Non-pigmented ciliary epithelial cell (primary cell): ENCODE results near the gene SNX25.
"Not testable (repeated sequence)": the region's sequence is repeated elsewhere in the genome, so short reads cannot be mapped to it uniquely, and the experiment has no call there.

ENCODE experiments used
- DNase-seq: peaks from one replicate; pipeline ENCODE4 v3.0.0-alpha.2; 2010; ENCODE audit warnings: low read depth

Gene SNX25

DNA sequence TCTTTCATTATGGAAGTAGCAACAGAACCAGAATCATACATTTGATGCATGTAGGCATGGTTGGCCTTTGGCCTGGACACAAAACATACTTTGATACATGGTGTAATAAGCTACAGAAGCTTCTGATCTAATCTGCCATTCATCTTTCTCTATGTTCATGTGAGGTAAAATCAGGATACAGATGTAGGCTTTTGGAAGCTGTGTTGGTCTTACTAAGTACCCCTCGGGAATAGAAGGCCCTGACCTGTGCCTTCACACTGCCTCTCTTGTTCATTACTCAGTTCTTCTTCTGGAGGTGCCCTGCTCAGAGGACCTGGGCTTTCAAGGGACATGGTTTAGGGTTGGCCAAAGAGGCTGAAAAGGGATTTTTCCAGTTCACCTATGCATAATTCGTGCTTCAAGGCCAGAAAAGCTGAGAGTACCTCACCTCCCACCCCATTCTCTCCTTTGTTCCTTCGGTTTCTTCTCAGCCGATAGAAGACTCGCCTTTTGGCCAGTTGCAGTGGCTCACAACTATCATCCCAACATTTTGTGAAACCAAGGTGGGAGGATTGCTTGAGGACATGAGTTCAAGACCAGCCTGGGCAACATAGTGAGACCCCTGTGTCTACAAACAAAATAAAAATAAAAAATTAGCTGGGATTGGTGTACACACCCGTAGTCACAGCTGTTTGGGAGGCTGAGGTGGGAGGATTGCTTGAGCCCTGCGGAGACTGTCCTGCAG lies 25.9 kb downstream of the SNX25 start:
- no peak for DNase-seq

DNA sequence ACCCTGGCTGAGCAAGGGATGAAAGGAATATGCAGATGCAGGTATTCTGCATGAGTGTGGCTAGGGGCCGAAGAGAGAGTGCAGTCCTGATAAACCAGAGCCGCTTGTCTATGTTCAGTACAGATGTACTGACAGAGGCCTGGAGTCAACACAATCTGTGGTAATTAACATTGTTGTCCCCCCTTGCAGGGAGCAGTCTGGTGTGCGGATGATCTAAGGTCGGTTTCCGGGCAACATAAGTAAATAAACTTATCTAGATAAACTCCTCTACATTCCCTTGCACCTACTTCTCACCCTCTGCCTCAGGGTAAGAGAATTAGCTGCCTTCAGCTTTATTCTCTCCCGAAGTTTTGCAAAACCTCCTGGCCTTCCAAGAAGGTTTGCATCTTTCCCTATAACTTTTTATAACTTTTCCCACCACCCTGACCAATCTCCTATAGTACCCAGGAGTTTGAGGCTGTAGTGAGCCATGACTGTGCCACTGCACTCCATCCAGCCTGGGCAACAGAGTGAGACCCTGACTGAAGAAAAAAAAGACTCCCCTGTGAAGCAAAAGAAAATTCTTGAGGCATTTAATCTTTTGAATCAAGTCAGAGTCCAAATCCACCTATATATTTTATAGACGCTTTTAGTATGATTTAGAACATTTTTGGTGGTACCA lies 26.6 kb downstream of the SNX25 start:
- DNase-seq = no peak

DNA sequence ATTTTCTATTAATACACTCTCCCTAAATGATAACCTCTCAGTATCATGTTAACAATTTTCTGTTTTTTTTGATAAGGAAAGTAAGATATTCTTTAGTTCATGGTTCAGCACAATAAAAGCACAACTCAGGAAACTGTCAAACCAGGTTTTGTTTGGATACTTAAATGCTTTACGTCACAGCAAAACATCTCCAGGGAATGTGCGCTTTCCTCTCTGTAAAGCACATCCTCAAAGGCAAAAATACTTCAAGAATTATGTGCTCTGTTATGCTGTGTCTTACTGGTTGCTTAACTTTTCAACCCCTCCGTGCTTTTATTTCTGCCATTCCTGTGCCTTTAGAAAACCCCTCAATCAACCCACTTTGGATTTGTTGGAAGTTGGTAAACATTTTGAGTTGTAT lies 27.8 kb downstream of the SNX25 start:
- no peak for DNase-seq

DNA sequence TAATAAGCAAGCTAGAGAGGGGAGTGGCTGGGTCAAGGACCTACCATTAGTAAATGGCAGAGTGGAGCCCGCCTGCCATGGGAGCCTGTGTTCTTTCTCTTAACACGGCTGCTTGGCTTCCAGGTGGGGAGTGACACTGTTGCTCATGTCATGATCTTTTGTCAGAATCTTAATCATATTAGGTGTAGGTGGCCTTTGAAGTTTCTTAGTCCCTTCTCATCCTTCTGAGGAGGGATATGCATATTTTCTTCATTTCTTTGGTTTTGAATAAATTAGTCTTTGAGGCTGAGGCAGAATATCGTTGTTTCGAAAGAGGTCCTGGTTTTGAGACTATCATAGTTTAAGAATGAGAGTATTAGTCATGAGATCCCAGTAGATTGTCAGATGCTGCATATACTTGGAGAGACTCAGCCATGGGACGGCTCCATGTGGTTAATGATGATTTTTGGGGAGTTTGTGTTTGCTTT lies 28.9 kb downstream of the SNX25 start:
- no peak for DNase-seq

DNA sequence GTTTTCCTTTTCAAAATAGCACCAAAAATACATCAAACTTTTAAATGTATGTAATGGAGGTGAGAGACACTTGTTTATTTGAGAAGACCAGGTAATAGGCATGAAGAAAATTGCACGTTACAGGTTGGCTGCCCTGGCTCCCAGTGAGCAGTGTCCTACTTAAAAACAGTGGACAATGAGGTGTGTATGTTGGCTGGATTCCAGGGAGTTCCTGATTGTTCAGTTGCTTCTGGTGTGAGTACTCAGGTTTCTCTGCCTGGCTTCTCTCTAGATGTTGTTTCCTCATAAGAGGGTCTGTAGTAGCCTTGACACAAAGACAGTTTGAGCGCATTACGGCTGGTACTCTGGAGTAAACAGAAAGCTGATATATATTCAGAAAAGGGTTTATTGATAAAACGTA lies 29.4 kb downstream of the SNX25 start:
- no peak for DNase-seq

DNA sequence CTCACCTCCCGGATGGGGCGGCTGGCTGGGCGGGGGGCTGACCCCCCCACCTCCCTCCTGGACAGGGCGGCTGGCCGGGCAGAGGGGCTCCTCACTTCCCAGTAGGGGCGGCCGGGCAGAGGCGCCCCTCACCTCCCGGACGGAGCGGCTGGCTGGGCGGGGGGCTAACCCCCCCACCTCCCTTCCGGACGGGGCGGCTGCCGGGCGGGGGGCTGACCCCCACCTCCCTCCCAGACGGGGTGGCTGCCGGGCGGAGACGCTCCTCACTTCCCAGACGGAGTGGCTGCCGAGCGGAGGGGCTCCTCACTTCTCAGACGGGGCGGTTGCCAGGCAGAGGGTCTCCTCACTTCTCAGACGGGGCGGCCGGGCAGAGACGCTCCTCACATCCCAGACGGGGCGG lies 31.1 kb downstream of the SNX25 start:
- DNase-seq = not testable (repeated sequence)

DNA sequence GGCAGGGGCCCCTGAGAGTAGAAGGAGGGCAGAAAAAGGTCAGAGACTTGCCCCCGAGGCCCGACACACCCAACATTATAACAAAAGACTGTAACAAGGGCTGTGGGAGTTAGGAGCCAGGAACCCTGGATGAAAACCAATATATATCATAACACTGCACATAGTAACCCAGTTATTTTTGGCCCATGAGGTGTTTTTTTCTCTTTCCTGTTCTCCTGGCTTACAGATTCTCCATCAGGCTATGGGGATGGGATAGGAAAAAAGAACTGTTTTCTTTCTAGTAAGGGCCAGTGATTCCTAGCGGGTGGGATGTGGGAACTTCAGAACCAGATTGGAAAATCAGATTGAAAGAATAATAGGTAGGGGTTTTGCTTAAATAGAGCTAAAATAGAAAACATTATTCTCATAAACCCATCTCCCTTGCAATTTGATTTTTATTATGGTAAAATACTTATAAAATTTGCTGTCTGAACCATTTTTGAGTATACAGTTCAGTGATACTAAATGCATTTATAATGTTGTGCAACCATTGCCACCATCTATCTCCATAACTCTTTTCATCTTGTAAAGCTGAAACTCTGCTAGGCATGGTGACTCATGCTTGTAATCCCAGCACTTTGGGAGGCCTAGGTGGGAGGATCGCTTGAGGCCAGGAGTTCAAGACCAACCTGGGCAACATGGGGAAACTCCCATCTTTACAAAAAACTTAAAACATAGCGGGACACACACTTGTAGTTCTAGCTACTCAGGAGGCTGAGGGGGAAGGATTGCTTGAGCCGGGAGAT lies 33.5 kb downstream of the SNX25 start:
- no peak for DNase-seq

DNA sequence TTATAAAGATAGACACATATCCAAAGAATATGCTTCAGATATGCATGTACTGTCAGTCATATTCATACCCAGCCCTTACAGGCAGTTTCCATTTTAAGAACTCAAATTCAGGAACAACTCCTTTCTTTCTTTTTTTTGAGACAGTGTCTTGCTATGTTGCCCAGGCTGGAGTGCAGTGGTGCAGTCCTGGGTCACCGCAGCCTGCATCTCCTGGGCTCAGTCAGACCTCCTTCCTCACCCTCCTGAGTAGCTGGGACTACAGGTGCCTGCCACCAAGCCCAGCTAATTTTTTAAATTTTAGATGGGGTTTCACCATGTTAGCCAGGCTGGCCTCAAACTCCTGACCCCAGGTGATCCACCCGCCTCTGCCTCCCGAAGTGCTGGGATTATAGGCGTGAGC lies 34.5 kb downstream of the SNX25 start:
- DNase-seq = no peak

DNA sequence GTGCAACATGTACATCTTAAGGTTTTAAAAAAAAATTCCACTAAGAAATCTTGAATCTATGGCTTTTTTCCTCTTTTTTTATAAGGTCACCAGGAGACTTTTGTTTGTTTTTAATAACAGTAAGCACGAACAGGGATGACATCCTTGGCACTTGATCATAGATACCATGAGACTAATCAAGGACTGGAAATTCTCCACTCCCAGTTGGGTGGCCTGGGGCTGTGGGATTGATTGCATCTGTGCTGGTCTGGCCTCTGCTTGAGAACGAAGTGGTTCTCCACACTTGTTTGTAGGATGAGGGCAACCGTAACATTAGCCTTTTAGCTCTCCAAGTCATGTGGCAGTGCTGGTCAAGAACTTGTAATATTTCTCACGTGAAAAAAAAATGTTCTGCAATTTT lies 35.4 kb downstream of the SNX25 start:
- no peak for DNase-seq

DNA sequence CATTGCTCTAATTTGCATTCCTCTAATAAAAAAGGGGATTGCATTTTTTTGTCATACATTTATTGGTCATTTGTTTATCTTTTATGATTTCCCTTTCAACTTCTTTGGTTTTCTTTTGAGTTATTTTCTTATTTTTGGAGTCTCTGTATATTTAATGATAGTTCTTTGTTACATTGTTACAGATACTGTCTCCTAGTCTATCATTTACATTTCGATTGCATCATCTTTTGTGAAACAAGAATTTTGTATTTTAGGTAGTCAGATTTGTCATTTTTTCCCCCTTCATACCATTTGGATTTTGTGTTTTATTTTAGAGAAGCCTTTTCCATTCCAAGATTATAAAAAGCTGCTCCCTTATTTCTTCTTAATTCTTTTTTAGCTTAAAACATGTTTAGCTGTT lies 37.1 kb downstream of the SNX25 start:
- no peak for DNase-seq

DNA sequence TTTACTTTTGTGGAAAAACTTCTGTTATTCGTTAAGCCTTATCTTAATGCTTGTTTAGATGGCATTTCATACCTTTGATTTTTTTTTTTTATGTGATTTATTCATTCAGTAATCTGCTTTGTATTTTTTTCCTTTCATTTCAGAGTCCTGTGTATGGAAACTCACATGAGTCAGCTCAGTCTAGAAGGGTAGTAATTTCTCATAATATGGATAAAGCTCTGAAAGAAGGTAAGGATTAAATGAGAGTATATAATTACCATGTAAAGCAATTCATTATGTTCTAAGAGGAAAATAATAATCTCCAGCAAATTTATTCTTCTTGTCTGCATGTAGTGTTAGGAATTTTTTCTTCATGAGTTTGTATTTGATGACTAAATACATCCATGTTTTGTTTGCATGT lies 37.8 kb downstream of the SNX25 start:
- DNase-seq = no peak

DNA sequence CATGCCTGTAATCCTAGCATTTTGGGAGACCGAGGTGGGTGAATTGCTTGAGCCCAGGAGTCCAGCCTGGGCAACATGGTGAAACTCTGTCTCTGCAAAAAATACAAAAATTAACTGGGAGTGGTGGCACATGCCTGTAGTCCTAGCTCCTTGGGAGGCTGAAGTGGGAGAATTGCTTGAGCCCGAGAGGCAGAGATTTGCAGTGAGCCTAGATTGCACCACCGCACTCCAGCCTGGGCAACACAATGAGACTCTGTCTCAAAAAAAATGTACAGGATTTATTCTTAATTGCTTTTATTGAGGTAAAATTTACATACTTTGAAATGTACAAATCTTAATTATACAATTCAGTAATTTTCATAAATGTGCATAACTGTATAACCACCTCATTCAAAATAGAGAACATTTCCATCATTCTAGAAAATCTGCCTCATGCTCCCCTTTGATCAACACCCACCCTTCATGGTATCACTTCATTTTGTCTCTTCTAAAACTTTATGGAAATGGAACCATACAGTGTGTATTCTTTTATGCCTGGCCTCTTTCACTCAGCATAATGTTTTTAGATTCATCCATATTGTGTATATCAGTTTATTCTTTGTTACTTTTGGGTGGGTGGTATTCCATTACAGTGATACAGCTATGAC lies 39.1 kb downstream of the SNX25 start:
- no peak for DNase-seq

DNA sequence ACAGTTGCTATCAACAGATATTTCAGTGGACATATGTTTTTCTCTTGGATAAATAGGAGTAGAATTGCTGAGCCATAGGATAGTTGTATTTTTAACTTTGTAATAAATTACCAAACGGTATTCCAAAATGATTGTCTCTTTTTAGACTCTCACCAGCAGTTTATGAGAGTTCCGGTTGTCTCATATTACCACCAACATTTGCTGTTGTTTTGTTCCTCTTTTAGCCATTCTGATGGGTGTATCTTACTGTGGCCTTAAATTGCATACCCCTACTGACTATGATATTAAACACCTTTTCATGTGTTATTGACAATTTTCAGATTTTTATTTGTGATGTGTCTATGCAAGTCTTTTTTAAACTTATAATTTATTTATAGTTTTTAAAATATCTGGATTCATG lies 39.7 kb downstream of the SNX25 start:
- no peak for DNase-seq

DNA sequence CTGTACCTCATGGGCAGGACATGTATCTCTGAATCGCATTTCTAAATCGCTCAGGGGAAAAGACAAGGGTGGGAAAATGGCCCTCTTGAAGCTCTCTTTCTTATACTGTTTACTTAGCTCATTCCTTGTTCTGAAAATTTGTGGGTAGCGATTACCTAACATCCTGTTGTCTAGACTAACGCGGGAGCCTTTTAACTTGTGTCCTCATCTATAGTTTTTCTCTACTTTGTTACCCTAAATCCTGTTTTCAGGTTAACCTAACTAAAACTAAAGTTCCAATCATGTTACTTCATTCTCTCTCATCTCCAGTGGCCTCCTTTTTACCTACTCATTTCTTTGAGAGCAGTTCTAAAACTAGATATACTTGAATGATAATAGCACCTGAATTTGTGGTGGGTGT lies 45.0 kb downstream of the SNX25 start:
- DNase-seq = no peak

DNA sequence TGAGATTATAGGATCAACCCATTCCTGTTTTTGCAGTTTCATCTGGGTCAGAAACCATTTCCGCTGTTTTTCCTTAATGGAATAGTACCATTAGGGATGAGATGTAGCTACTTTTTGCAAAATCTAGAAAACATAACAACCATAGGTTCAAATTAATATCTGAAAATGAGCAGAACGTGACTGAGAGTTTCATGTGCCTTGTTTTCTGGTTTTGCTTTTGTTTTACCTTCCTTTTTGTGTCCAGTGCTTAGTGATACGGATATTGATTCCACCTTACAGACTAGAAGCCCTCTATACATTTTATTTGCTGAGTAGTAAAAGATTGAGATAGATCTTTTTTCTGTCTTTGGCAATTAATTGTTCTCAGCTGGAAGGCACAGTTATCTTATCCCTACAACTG lies 46.5 kb downstream of the SNX25 start:
- DNase-seq = no peak

DNA sequence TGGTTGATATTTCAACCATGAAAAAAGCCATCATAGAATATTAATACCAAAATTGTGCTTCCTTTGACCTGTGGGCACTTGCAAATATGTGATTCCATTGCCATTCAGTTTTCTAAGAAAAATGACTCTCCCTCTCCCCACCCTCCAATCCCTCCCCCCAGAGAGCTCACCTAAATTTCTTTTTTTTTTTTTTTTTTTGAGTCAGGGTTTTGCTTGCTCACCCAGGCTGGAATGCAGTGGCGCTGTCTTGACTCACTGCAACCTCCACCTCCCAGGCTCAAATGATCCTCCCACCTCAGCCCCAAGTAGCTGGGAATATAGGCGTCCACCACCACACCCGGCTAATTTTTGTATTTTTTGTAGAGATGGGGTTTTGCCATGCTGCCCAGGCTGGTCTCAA lies 47.0 kb downstream of the SNX25 start:
- no peak for DNase-seq

DNA sequence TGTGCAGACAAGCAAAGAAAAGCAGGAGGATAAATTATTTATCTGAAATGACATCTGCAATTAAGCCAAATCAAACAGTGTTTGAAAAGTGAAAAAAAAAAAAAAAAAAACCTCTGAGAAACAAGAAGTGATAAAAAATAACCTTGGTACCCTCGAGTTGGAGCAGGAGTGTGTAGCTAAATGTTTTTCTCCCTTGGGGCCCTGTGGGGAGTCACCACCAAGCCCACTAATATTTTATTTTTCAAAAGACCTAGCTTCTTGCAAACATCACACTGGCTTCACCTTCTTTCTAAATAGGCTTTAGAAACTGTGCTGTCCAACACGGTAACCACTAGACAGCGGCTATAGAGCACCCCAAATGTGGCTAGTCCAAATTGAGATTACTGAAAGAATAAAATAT lies 47.7 kb downstream of the SNX25 start:
- DNase-seq = no peak

DNA sequence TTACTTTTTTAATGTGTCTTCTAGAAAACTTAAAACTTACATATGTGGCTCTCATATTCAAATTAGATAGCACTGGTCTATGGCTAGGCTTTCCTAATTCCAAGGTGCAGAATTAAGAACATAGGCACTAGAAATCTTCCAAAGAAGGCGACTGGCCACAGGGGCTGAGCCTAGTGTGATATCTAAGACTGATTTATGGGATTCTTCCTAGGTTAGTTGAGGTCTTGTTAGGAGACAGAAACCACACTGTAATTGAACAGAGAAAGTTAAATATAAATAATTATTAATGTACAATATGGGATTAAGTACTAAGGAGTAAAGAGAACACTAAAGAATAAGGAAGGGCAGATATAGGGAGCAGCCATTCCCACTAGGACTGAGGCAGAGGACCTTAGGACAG lies 48.3 kb downstream of the SNX25 start:
- DNase-seq = no peak

DNA sequence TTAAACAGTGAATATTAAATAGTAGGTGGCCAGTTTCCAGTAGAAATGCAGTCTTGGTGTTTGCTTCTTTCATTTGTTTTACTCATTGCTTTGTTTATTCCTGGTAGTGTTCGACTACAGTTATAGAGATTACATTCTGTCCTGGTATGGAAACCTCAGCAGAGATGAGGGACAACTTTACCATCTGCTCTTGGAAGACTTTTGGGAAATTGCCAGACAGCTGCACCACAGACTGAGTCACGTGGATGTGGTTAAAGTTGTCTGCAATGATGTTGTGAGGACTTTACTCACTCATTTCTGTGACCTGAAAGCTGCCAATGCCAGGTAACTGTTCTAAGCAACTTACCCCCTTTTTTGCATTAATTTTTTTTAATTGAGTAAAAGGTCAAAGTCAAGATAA lies 49.3 kb downstream of the SNX25 start:
- DNase-seq = not testable (repeated sequence)

DNA sequence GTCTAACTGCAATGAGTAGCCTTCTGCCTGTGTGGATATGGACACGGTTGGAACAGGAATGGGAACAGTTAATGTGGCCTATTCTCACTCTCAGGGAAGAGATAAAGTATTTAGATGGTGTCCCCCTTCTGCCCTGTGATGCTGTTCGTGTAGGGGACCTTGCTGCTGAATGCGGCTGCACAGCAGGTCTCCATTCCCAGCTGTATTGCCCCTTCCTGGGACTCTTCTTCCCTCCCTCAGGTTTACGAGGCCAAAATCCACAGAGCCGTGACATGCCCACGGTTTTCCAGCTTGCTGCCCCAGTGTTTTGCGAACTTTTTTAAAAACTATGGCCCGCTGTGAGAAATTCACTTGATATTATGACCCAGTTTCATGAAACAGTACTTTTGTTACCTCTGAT lies 50.3 kb downstream of the SNX25 start:
- no peak for DNase-seq

DNA sequence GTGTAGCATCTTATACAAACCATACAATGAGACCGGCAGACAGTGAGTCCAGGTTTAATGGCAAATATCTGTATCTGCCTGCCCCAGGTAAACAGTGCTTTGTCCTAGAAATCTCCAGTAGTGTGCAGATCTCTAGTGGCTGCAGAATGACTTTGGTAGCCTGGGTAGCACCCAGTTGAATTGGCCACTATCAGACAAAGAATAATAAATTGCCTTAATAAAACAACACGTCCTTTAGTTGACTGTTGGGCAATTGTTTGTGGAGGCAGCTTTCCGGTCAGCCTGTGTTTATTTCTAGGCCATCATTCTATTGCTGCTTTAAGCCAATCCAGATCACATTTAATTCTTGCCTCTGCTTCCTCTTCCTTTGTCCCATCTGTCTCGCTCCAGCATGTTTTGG lies 52.5 kb downstream of the SNX25 start:
- DNase-seq = no peak

DNA sequence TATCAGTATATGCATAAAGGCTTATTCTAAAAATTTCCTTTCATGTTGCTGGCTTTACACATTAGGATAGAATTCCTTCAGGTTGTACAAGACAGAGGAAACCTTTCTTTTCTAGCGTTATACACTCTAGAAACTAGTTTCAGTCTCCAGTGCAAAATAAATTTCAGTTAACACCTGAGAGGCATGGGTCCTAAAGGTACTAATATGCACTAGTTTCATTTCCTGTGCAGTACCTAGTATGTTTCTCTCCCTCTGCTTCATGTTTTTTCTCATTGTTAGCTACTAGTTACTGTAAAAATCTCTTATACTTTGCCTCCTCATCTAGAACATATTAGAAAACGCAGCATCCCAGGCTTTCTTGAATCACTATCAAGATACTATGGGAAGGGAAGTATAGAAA lies 54.0 kb downstream of the SNX25 start:
- DNase-seq = no peak

DNA sequence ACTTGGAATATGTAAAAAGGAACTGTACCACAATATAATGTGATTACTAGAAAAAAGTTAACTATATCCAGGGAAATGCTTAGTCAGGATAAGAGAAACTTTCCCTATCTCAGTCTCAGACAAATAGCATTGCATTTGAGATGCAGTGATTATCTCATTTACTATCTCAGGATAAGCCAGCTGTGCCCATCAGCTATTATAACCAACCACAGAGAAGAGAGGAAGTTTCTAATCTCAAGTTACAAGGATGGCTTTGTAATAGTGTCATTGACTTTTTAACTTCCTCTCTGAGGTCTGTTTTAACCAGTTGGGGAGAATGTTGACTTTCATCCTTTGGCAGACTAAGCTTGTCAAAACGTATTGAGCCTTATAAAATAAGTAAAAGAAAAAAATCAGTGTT lies 56.5 kb downstream of the SNX25 start:
- DNase-seq = peak; percentile 70
